ENCODE data around the gene ILRUN.
"Not testable (repeated sequence)": the region's sequence is repeated elsewhere in the genome, so short reads cannot be mapped to it uniquely, and the experiment has no call there.

The ILRUN gene

DNA sequence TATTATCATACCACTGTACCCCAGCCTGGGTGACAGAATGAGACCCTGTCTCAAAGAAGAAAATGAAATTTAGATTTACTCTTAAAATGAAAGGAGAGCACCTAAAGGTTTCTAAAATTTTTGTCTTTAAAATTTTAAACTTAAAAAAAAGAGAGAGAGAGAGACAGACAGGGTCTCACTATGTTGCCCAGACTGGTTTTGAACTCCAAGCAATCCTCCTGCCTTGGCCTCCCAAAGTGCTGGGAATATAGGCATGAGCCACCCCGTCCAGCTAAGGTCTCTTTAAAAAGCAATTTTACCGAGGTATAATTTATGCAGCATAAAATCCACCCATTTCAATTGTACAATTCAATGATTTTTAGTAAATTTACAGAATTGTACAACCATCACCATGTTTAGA, 33.2 kb downstream of the ILRUN start:
- no peak for DNase-seq

- DNase-seq, result no peak
These were observed 35.2 kb downstream of the ILRUN start for GRCh38 chr6:34661357-34661756.

DNA sequence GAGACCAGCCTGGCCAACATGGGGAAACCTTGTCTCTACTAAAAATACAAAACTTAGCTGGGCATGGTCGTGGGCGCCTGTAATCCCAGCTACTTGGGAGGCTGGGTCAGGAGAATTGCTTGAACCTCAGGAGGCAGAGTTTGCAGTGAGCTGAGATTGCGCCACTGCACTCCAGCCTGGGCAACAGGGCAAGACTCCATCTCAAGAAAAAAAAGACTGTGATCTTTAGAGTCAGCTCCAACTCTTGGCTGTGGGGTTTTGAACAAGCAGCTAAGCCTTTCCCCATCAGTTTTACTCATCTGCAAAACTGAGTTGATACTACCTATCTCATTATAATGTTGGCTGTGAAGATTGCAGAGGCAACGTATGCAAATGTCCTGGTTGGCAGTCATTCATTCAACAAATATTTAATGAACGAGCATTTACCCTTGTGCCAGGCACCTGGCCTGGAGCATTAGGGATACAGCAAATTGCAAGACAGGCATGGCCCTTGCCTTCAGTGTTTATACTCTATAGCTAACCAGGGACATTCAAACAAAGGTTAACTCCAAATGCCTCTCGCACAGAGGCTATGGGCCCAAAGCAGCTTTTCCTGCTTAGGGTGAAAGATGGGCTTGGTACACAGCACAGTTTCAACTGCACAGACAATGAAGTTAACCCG, 37.8 kb downstream of the ILRUN start:
- no peak for DNase-seq

- DNase-seq, result not testable (repeated sequence)
These were observed 38.5 kb downstream of the ILRUN start for GRCh38 chr6:34657979-34658480.

- peak; percentile 69 for DNase-seq
These were observed 39.1 kb downstream of the ILRUN start for GRCh38 chr6:34657307-34657978.

DNA sequence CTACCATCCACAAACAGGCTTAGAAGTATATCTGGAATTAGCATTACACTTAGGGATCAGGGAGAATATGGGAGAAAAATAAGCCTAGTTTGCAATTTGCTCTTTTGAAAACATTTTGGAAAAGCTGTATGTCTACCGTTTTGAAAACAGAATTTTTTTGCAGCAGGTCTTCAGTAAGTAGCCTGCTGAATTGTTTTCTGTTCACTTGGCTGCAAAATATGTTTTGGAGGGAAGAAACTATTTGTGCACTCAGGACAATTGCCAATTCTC, 39.6 kb downstream of the ILRUN start:
- DNase-seq, result no peak

GRCh38 chr6:34656378-34657036, 40.1 kb downstream of the ILRUN start:
- peak; percentile 11 for DNase-seq

DNA sequence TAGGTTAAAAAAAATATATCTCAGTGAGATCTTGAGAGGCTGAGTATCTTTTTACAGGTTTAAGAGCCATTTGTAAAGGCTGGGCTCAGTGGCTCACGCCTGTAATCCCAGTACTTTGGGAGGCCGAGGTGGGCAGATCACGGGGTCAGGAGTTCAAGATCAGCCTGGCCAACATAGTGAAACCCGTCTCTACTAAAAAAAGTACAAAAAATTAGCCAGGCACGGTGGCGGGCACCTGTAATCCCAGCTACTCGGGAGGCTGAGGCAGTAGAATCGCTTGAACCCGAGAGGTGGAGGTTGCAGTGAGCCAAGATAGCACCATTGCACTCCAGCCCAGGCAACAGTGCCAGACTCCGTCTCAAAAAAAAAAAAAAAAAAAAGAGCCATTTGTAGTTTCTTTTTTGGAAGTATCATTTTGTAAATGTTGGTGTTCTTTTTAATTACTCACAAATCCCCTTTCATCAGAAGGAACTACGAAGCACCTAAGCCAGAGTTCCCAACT, 40.6 kb downstream of the ILRUN start:
- not testable (repeated sequence) for DNase-seq

GRCh38 chr6:34654061-34654710, 42.4 kb downstream of the ILRUN start:
- DNase-seq, result no peak

GRCh38 chr6:34652263-34652662, 44.3 kb downstream of the ILRUN start:
- DNase-seq, result no peak

DNA sequence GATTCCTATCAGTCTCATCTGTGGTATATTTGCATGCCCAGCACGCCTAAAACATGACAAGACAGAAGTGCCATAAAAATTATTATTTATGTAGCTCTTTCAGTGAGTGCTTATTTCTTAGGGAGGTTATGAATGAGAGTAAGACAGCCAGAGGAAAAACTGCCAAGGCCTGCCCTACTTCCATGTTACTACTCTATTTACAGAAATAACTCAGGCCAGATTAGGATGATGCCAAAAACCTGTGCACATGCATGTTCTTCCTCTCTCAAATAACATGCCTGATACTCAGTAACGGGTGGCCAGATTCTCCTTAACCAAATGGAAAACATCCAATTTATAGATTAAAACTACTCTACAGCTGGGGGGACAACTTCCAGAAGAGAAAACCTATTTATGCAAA, 45.7 kb downstream of the ILRUN start:
- DNase-seq, result no peak

GRCh38 chr6:34650232-34650631, 46.3 kb downstream of the ILRUN start:
- not testable (repeated sequence) for DNase-seq

DNA sequence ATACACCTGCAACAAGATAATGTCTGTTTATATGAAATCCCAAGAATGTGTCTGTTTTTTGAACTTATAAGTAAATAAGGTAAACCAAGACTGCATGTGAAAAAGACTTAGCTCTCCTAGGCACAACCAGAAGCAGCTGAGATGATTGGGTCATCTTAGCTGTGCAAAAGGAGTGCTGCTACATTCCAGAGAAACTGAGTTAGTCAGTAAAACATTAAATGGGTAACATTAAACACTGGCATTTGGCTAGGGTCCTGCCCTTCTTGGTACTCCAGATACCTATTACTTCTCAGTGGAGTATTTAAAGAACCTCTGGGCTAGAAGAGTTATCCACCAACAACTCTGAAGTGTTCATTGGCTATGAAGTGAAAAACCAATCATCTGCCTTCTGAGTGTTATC, 47.8 kb downstream of the ILRUN start:
- no peak for DNase-seq

Data from midbrain (tissue), 1 donor.